ENCODE results near the gene MYL6. TPM values are rescaled to one million over a fixed set of nuclear protein-coding genes. Genes with fewer than 3 reads are reported as not detected.

The MYL6 gene
- polyA plus RNA-seq, 1 donor from 2014 or later, result 3,234 TPM

DNA sequence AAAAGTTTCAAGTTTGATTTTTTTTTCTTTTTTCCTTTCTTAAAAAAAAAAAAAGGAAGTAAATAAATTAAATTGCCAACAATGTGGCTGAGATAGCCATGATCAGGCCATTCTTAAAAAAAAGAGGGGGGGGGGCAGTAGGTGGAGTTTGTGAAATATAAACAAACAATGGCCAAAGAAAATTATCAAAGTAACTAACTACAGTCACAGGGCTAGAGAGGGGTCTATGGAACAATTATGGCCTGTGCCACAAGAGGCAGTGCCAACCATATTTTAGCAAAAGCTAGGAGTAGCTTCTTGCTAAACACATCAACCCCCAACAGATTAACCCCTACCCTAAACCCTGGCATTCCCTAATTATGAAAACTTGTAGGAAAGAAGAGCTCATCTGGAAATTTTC lies 47.3 kb downstream of the MYL6 start:
- H3K27ac ChIP-seq (ENCODE audit: low read length), result no peak overlapping the region
- H3K36me3 ChIP-seq (ENCODE audit: insufficient read depth, low read length), result peaks cover 6% of the 10 kb centered on the region
- no peak for TF ChIP-seq EZH2 (IDR thresholded peaks at IDR 0.05; ENCODE audit: borderline replicate concordance, insufficient read depth, low read length, poor library complexity, severe bottlenecking)
- TF ChIP-seq RAD21 (conservative IDR thresholded peaks at IDR 0.05), result no peak
- no peak for TF ChIP-seq TAF1 (IDR thresholded peaks at IDR 0.05; ENCODE audit: low read depth)
- no peak for TF ChIP-seq POLR2AphosphoS5 (IDR thresholded peaks at IDR 0.05)
- TF ChIP-seq, protein P1, sequence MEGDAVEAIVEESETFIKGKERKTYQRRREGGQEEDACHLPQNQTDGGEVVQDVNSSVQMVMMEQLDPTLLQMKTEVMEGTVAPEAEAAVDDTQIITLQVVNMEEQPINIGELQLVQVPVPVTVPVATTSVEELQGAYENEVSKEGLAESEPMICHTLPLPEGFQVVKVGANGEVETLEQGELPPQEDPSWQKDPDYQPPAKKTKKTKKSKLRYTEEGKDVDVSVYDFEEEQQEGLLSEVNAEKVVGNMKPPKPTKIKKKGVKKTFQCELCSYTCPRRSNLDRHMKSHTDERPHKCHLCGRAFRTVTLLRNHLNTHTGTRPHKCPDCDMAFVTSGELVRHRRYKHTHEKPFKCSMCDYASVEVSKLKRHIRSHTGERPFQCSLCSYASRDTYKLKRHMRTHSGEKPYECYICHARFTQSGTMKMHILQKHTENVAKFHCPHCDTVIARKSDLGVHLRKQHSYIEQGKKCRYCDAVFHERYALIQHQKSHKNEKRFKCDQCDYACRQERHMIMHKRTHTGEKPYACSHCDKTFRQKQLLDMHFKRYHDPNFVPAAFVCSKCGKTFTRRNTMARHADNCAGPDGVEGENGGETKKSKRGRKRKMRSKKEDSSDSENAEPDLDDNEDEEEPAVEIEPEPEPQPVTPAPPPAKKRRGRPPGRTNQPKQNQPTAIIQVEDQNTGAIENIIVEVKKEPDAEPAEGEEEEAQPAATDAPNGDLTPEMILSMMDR (IDR thresholded peaks at IDR 0.05; ENCODE audit: poor library complexity, severe bottlenecking), result no peak
- TF ChIP-seq MXI1 (conservative IDR thresholded peaks at IDR 0.05; ENCODE audit: poor library complexity, severe bottlenecking), result no peak
- TF ChIP-seq, protein P2, sequence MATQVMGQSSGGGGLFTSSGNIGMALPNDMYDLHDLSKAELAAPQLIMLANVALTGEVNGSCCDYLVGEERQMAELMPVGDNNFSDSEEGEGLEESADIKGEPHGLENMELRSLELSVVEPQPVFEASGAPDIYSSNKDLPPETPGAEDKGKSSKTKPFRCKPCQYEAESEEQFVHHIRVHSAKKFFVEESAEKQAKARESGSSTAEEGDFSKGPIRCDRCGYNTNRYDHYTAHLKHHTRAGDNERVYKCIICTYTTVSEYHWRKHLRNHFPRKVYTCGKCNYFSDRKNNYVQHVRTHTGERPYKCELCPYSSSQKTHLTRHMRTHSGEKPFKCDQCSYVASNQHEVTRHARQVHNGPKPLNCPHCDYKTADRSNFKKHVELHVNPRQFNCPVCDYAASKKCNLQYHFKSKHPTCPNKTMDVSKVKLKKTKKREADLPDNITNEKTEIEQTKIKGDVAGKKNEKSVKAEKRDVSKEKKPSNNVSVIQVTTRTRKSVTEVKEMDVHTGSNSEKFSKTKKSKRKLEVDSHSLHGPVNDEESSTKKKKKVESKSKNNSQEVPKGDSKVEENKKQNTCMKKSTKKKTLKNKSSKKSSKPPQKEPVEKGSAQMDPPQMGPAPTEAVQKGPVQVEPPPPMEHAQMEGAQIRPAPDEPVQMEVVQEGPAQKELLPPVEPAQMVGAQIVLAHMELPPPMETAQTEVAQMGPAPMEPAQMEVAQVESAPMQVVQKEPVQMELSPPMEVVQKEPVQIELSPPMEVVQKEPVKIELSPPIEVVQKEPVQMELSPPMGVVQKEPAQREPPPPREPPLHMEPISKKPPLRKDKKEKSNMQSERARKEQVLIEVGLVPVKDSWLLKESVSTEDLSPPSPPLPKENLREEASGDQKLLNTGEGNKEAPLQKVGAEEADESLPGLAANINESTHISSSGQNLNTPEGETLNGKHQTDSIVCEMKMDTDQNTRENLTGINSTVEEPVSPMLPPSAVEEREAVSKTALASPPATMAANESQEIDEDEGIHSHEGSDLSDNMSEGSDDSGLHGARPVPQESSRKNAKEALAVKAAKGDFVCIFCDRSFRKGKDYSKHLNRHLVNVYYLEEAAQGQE (IDR thresholded peaks at IDR 0.05; ENCODE audit: borderline replicate concordance), result no peak
- TF ChIP-seq SMC3 (conservative IDR thresholded peaks at IDR 0.05; ENCODE audit: poor library complexity), result no peak
- no peak for TF ChIP-seq EP300 (conservative IDR thresholded peaks at IDR 0.05; ENCODE audit: poor library complexity, severe bottlenecking)
- H3K9me2 ChIP-seq (ENCODE audit: insufficient read depth, low read length), result no peaks in the 10 kb centered on the region
- no peak overlapping the region for H3K4me3 ChIP-seq (ENCODE audit: low read length)
- H3K79me2 ChIP-seq (replicated peaks; ENCODE audit: insufficient read depth, low read length), result no peaks in the 10 kb centered on the region
- no peak overlapping the region for H2AFZ ChIP-seq (ENCODE audit: low read depth, low read length)
- H3K9me3 ChIP-seq (ENCODE audit: low read length), result no peaks in the 10 kb centered on the region
- no peaks in the 10 kb centered on the region for H3K27me3 ChIP-seq (ENCODE audit: insufficient read depth, low read depth, low read length)
- no peak overlapping the region for H3K4me2 ChIP-seq (ENCODE audit: low read length)
- no peaks in the 10 kb centered on the region for H3F3A ChIP-seq (ENCODE audit: insufficient read depth, low read length, poor library complexity, severe bottlenecking)
- no peaks in the 10 kb centered on the region for H4K20me1 ChIP-seq (ENCODE audit: insufficient read depth)
- no peak overlapping the region for H3K9ac ChIP-seq (ENCODE audit: low read length)

DNA sequence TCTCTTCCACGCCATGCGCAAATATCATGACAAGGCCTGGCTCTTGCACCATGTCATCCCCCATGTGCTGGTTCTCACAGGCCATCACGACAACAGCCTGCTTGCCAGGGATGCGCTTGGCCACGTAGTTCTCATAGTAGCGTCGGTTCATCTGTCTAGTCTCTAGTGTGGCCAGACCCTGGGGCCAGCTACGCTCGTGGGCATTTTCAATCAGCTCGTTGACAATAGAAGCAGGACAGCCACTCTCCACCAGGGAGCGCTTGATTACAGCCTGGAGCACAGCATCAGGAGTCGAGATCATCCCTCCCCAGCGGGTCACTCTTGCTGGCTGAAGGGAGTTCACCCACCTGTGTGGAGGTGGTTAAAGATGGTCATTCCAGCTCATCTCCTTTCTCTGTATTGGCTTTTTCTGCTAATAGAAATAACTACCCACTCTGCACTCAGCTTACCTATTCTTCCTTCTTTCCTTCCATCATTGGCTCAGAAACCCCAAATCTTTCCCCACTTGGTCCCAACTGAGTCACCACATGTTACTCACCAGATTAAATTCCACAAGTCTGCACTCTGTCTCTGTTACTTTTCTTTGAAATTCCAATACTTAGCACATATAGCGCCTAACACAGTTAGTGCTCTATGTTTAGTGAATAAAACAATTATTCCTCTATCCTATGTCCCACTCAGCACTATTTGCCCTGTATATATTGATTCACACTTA lies 48.5 kb downstream of the MYL6 start:
- Histone ChIP-seq H3K36me3 (ENCODE audit: insufficient read depth, low read length) (peaks cover 6% of the 10 kb centered on the region), H2AFZ (ENCODE audit: low read depth, low read length) (no peak overlapping the region)
- TF ChIP-seq, protein P1 (IDR thresholded peaks at IDR 0.05; ENCODE audit: poor library complexity, severe bottlenecking), result peak; percentile 47
- peak; percentile 23 for TF ChIP-seq SMC3 (conservative IDR thresholded peaks at IDR 0.05; ENCODE audit: poor library complexity)
- TF ChIP-seq EP300 (conservative IDR thresholded peaks at IDR 0.05; ENCODE audit: poor library complexity, severe bottlenecking), result no peak

More for the DNA sequence above, 48.5 kb downstream of the MYL6 start:
- no peaks in the 10 kb centered on the region for H3K79me2 ChIP-seq (replicated peaks; ENCODE audit: insufficient read depth, low read length)
- no peaks in the 10 kb centered on the region for H3K27me3 ChIP-seq (ENCODE audit: insufficient read depth, low read depth, low read length)
- H3K9ac ChIP-seq (ENCODE audit: low read length), result no peak overlapping the region
- H3K4me3 ChIP-seq (ENCODE audit: low read length), result no peak overlapping the region
- H4K20me1 ChIP-seq (ENCODE audit: insufficient read depth), result no peaks in the 10 kb centered on the region
- no peaks in the 10 kb centered on the region for H3K9me3 ChIP-seq (ENCODE audit: low read length)
- H3K9me2 ChIP-seq (ENCODE audit: insufficient read depth, low read length), result no peaks in the 10 kb centered on the region
- no peak overlapping the region for H3K4me2 ChIP-seq (ENCODE audit: low read length)
- no peak overlapping the region for H3K27ac ChIP-seq (ENCODE audit: low read length)
- no peaks in the 10 kb centered on the region for H3F3A ChIP-seq (ENCODE audit: insufficient read depth, low read length, poor library complexity, severe bottlenecking)
